SH-SY5Y (cell line): ENCODE measurements around the gene UBAC2.

Experiments
- GATA2 ChIP-seq: IDR thresholded peaks from 2 replicates; pipeline ENCODE4 v1.6.1; 2011; ENCODE audit warnings: mild to moderate bottlenecking, low read depth, low read length
- GATA3 ChIP-seq: IDR thresholded peaks from 2 replicates; pipeline ENCODE4 v1.6.1; 2011; ENCODE audit warnings: low read depth, mild to moderate bottlenecking, low read length, moderate library complexity

DNA sequence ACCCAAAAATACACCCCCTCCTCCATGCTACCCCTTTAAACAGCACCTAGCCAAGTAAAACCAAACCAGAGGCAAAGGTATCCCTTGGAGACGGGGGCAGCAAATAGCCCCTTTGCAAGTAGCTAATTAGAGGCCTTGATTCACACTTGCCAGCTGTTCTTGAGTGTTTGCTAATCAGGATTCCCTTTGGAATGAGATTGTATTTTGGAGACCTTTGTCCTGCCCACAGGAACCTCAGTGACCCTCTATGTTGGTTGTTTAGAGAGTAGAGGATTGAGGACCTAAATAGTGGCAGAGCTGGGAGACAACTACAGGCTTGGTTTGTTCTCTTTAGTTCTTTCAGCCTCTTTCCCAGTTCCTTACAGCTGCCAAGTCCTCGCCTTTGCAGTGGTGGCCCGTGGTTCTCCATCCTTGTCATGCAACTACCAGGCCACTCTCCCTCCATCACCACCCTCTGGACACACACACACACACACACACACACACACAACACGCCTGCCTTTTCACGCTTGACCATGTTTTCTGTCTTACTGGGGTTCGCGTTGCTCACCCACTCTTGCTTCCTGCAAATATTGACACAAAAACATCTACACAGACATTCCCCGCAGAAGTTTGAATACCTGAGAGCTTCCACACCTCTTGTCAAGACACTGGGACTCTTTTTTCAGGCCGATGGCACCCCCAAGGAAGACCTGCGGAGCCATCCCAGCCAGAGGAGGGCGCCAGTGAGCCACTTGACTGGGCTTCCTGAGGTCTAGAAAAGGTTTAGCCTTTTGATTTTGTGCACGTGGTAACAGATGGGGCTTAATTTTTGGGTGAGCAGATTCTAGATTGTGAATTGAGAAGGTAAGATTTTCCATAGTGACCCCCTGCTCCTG lies 186.5 kb downstream of the UBAC2 start:
- TF ChIP-seq GATA3 (no peak), GATA2 (no peak)
